Mesothelial cell of epicardium (in vitro differentiated cells): ENCODE data around the gene R3HDM2. TPM values are rescaled to one million over a fixed set of nuclear protein-coding genes. Genes with fewer than 3 reads are reported as not detected.

Experiments used
- DNase-seq, 2 experiments: peaks; one replicate each; pipeline ENCODE4 v3.0.0; 2021; ENCODE audit warnings: low spot score in 2 of 2; ENCODE audit not compliant: unreplicated experiment in 2 of 2
- H3K27ac Mint-ChIP-seq: 2 replicates; pipeline ENCODE4 v1.8.0; 2021; ENCODE audit warnings: mixed read lengths
- H3K27me3 Mint-ChIP-seq: 2 replicates; pipeline ENCODE4 v1.8.0; 2021; ENCODE audit warnings: low read depth, mixed read lengths
- H3K36me3 Mint-ChIP-seq: 2 replicates; pipeline ENCODE4 v1.8.0; 2021; ENCODE audit warnings: mixed read lengths
- H3K4me1 Mint-ChIP-seq: 2 replicates; pipeline ENCODE4 v1.8.0; 2021; ENCODE audit warnings: mixed read lengths
- H3K4me3 Mint-ChIP-seq: 2 replicates; pipeline ENCODE4 v1.8.0; 2021; ENCODE audit warnings: mild to moderate bottlenecking, moderate library complexity, mixed read lengths
- H3K9me3 Mint-ChIP-seq: 2 replicates; pipeline ENCODE4 v1.8.0; 2021; ENCODE audit warnings: mixed read lengths
- total RNA-seq: library from RNA; stranded (reverse); gene quantifications from 3 replicates; pipeline ENCODE4 v1.2.1, GENCODE V29; 2021
- TF ChIP-seq, protein P1 (sequence below): fragments of 200-600 bp; sonication (generic); IDR thresholded peaks from one replicate; pipeline ENCODE4 v1.5.0; 2021; ENCODE audit warnings: antibody characterized with exemption; ENCODE audit not compliant: unreplicated experiment

R3HDM2 gene
- total RNA-seq, 1 donor from 2014 or later: 111 TPM

DNA sequence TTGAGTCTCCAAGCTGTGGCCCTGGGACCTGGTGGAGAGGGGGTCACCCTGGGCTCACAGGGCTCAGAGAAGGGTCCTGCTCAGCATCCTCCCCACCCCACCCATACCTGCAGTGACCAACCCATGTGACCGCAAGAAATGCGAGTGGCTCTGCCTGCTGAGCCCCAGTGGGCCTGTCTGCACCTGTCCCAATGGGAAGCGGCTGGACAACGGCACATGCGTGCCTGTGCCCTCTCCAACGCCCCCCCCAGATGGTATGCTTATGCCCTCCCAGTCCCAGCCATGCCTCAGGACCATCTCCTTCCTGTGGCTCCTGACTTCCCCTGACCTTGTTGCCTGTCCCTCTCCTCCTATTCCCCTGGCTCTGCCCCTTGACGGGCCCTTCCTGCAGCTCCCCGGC lies 220.9 kb downstream of the R3HDM2 start:
- Mint-ChIP-seq H3K36me3 (peaks cover 13% of the 10 kb centered on the region), H3K4me1 (peaks cover 20% of the 10 kb centered on the region), H3K27ac (no peak overlapping the region), H3K4me3 (no peak overlapping the region), H3K9me3 (no peaks in the 10 kb centered on the region), H3K27me3 (peaks cover 12% of the 10 kb centered on the region)
- no peak for DNase-seq
- TF ChIP-seq, protein P1, sequence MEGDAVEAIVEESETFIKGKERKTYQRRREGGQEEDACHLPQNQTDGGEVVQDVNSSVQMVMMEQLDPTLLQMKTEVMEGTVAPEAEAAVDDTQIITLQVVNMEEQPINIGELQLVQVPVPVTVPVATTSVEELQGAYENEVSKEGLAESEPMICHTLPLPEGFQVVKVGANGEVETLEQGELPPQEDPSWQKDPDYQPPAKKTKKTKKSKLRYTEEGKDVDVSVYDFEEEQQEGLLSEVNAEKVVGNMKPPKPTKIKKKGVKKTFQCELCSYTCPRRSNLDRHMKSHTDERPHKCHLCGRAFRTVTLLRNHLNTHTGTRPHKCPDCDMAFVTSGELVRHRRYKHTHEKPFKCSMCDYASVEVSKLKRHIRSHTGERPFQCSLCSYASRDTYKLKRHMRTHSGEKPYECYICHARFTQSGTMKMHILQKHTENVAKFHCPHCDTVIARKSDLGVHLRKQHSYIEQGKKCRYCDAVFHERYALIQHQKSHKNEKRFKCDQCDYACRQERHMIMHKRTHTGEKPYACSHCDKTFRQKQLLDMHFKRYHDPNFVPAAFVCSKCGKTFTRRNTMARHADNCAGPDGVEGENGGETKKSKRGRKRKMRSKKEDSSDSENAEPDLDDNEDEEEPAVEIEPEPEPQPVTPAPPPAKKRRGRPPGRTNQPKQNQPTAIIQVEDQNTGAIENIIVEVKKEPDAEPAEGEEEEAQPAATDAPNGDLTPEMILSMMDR: no peak

DNA sequence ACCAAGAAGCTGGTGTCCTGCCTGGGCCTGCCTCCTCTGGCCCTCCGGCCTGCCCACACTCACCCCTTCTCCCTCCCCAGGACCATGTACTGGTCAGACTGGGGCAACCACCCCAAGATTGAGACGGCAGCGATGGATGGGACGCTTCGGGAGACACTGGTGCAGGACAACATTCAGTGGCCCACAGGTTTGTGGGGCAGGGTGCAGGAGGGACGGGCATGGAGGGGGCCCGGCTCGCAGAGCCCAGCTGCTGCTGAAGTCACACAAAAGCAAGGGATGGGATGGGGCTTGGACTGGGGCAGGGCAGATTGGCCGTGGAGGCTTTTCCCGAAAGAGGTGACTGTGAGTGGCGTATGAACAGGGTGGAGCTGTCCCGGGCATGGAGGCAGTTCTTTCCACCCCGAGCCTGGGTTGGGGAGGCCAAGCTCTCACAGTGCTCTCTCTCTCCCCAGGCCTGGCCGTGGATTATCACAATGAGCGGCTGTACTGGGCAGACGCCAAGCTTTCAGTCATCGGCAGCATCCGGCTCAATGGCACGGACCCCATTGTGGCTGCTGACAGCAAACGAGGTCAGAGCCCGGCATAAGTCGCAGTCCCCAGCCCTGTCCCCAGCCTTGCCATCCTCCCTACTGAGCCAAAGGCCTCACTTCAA lies 222.1 kb downstream of the R3HDM2 start:
- H3K36me3 Mint-ChIP-seq: peaks cover 18% of the 10 kb centered on the region
- H3K4me1 Mint-ChIP-seq: peaks cover 9% of the 10 kb centered on the region
- DNase-seq: no peak
- no peaks in the 10 kb centered on the region for H3K9me3 Mint-ChIP-seq
- H3K27ac Mint-ChIP-seq: no peak overlapping the region
- TF ChIP-seq, protein P1: no peak
- no peak overlapping the region for H3K4me3 Mint-ChIP-seq
- peaks cover under 1% of the 10 kb centered on the region for H3K27me3 Mint-ChIP-seq

DNA sequence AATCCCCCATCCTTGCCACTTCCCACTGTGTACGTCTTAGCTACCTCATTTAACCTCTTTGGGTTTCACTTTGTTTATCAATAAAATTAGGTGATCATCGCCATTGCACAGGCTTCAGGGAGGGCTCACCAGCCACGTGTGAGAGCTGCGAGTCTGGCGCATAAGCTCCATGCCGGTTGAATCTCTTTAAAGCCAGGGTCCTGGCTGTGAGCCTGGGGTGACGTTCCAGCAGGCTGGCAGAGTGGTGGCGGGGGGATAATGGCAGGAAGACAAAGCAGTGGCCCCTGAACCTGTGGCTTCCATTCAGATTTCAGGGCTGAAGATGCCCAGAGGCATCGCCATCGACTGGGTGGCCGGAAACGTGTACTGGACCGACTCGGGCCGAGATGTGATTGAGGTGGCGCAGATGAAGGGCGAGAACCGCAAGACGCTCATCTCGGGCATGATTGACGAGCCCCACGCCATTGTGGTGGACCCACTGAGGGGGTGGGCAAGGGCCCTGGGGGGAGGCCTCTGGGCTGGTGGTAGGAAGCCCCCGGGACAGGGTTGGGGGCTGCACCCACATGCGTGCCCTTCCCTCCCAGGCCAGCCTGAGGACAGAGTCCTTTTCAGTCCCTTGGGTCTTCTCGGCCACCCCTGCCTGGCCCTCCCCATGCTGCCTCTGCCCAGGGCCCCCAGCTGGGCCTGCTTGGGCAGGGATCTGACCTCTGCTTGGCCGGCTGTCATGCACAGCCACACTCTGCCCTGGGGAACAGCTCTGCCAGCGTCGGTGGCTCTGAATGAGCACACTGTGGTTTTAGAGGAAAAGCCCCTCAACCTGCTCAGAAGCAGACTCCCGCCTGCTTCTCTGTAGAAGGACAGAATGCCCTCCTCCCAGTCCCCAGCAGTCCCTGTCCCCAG lies 222.9 kb downstream of the R3HDM2 start:
- no peaks in the 10 kb centered on the region for H3K27me3 Mint-ChIP-seq
- H3K4me1 Mint-ChIP-seq: peaks cover 3% of the 10 kb centered on the region
- H3K9me3 Mint-ChIP-seq: no peaks in the 10 kb centered on the region
- TF ChIP-seq, protein P1: no peak
- no peak overlapping the region for H3K4me3 Mint-ChIP-seq
- DNase-seq: no peak
- peaks cover 21% of the 10 kb centered on the region for H3K36me3 Mint-ChIP-seq
- no peak overlapping the region for H3K27ac Mint-ChIP-seq

DNA sequence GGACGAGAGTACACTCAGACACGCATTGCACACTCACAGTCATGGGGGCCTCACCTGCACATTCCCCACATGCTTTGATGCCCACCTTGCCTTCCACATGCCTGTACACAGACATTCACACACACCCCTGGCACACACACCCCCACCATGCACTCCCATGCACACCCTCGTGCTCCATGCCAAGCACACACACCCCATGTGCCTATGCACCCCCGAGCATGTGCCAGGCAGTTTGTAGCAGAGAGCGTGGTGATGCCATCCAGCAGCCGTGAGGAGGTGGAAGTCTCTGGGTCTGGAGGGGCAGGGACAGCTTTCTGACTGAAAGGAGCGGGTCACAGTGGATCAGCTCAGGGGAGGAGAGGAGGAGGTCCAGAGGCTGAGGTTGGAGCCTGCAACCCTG lies 224.9 kb downstream of the R3HDM2 start:
- TF ChIP-seq, protein P1: no peak
- DNase-seq: no peak
- Mint-ChIP-seq H3K9me3 (no peaks in the 10 kb centered on the region), H3K36me3 (peaks cover 29% of the 10 kb centered on the region), H3K27me3 (no peaks in the 10 kb centered on the region), H3K27ac (no peak overlapping the region), H3K4me3 (no peak overlapping the region), H3K4me1 (no peaks in the 10 kb centered on the region)

DNA sequence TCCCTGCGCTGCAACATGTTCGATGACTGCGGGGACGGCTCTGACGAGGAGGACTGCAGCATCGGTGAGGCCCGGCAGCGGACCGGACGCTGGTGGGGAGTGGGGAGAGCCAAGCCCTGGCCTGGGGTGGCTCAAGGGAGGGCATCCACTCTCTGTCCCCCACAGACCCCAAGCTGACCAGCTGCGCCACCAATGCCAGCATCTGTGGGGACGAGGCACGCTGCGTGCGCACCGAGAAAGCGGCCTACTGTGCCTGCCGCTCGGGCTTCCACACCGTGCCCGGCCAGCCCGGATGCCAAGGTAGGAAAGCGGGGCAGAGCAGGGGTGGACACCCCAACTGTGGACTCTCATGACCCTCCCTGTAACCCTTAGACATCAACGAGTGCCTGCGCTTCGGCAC lies 225.7 kb downstream of the R3HDM2 start:
- no peak overlapping the region for H3K4me3 Mint-ChIP-seq
- no peaks in the 10 kb centered on the region for H3K9me3 Mint-ChIP-seq
- no peak for DNase-seq
- no peaks in the 10 kb centered on the region for H3K4me1 Mint-ChIP-seq
- H3K27me3 Mint-ChIP-seq: no peaks in the 10 kb centered on the region
- TF ChIP-seq, protein P1: no peak
- peaks cover 29% of the 10 kb centered on the region for H3K36me3 Mint-ChIP-seq
- H3K27ac Mint-ChIP-seq: no peak overlapping the region
